Erythroblast (primary cell): ENCODE results near the gene LRRC25.
"Not testable (repeated sequence)": the region's sequence is repeated elsewhere in the genome, so short reads cannot be mapped to it uniquely, and the experiment has no call there.

Source experiments
- DNase-seq, 2 experiments: peaks; one replicate each; lab custom pipeline; 2025; lab: John Stamatoyannopoulos, UW
- GATA1 ChIP-seq: IDR thresholded peaks from 2 replicates; pipeline ENCODE4 v1.6.1; 2011; ENCODE audit warnings: low read depth, mild to moderate bottlenecking, control low read depth, low read length, moderate library complexity
- POLR2A ChIP-seq: IDR thresholded peaks from 2 replicates; pipeline ENCODE4 v1.6.1; 2011; ENCODE audit warnings: mild to moderate bottlenecking, low read length

The LRRC25 gene

DNA sequence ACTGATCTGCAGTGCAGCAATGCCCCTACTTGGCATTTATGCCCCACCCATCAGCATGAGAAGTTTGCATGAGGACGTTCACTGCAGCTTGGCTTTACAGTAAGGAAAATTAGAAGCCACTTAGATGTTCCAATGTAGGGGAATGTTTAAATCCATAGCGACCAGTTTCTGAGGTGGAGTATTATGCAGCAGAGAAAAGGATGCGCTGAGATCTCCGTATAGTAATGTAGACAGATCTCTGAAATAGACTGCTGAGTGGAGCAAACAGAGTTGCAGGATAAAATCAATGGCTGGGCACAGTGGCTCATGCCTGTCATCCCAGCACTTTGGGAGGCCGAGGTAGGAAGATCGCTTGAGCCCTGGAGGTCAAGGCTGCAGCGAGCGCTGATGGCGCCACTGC lies 46.9 kb downstream of the LRRC25 start:
- no peak for DNase-seq
- TF ChIP-seq POLR2A (no peak), GATA1 (no peak)

GRCh38 chr19:18349524-18350128 lies 47.8 kb downstream of the LRRC25 start:
- peak; percentile 67 to 88 for DNase-seq
- no peak for TF ChIP-seq POLR2A
- TF ChIP-seq GATA1 = no peak

DNA sequence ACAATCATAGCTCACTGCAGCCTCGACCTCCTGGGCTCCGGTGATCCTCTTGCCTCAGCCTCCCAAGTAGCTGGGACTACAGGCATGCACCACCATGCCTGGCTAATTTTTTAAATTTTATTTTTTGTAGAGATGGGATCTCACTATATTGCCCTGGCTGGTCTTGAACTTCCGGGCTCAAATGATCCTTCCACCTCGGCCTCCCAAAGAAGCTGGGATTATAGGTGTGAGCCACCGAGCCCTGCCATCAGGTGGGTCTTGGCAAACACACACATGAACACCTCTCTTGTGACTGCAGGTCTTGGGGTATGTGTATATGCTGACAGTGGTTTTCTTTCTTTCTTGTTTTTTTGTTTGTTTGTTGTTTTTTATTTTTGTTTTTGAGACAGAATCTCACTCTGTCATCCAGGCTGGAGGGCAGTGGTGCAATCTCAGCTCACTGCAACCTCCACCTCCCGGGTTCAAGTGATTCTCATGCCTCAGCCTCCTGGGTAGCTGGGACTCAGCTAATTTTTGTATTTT lies 48.5 kb downstream of the LRRC25 start:
- not testable (repeated sequence) for DNase-seq

GRCh38 chr19:18348171-18348570 lies 49.3 kb downstream of the LRRC25 start:
- no peak for TF ChIP-seq POLR2A
- no peak for TF ChIP-seq GATA1
- DNase-seq = no peak

GRCh38 chr19:18346091-18346490 lies 51.3 kb downstream of the LRRC25 start:
- TF ChIP-seq GATA1 (no peak), POLR2A (no peak)
- DNase-seq = no peak

GRCh38 chr19:18345296-18345695 lies 52.1 kb downstream of the LRRC25 start:
- TF ChIP-seq POLR2A (no peak), GATA1 (no peak)
- DNase-seq = no peak

DNA sequence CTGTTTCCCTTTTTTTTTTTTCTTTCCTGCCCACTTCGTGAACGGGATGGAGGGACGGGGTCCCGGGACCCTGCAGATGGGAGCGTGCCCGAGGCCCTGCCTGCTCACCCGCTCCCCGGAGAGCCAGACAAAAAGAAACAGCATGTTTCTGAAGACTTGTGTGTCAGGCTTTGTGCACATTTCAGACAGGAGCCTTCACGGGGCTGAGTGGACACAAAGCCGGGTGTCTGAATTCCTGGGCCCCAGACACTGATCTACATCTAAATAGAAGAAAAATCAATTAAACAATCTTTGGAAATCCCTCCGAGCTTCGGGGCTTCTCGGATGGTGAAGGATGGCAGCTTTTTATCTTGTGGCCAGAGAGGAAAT lies 52.9 kb downstream of the LRRC25 start:
- DNase-seq = no peak
- TF ChIP-seq GATA1 (no peak), POLR2A (no peak)

GRCh38 chr19:18342090-18342632 lies 55.3 kb downstream of the LRRC25 start:
- TF ChIP-seq GATA1 (no peak), POLR2A (no peak)
- no peak for DNase-seq
